ENCODE measurements around the gene NIPBL.

NIPBL gene

DNA sequence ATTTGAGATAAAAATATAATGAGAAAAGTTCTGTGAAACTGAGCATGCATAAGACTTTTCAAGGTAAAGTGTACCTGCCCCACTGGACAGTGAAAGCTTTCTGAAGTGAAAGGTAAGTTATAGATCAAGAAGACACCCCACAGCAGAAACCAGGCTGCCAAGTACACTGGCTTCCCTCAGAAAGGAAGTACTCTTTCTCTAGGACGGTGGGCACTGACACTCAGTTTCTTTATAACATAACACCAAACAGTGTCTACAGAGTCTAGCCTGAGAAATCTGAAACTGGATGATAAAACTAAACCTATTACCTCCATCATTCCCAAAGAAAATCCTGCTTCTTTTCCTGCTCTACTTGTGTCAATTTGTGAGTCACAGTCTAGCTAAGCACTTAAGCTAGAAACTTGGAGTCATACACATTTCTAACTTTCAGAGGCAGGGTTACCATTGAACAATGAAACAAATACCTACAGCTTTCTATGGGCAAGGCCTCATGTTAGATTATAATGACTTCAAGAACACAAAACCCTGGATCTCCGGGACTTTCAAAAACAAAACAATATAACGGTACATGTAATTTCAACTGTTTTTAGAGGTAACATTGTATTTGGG, 235.9 kb downstream of the NIPBL start:
- Histone ChIP-seq H3K14ac (ENCODE audit: low read length) (no peak overlapping the region), H3K4ac (ENCODE audit: low read length) (no peak overlapping the region), H3K9ac (ENCODE audit: low read depth, low read length, poor library complexity) (no peak overlapping the region), H2AK5ac (ENCODE audit: low read depth, low read length) (no peak overlapping the region), H3K4me1 (ENCODE audit: control insufficient read depth in 2 of 2, insufficient read depth in 1 of 2, low read depth in 1 of 2, low read length in 2 of 2) (no peaks in the 10 kb centered on the region), H3K36me3 (replicated peaks in 1 of 2; ENCODE audit: control insufficient read depth in 2 of 2, insufficient read depth in 2 of 2, low read length in 2 of 2) (peaks cover 2 to 79% of the 10 kb centered on the region in 2 donors), H2BK5ac (ENCODE audit: low read length) (no peak overlapping the region), H4K8ac (ENCODE audit: low read depth, low read length) (no peak overlapping the region), H3K9me3 (replicated peaks in 1 of 2; ENCODE audit: control insufficient read depth in 2 of 2, insufficient read depth in 1 of 2, low read depth in 1 of 2, low read length in 2 of 2) (no peaks in the 10 kb centered on the region), H3K27ac (replicated peaks; ENCODE audit: low read length) (no peak overlapping the region), H3K4me2 (ENCODE audit: insufficient read depth, low read length, poor library complexity, severe bottlenecking) (no peak overlapping the region), H2AFZ (ENCODE audit: low read length) (no peak overlapping the region), H4K91ac (ENCODE audit: low read depth, low read length, poor library complexity) (no peak overlapping the region), H2BK120ac (ENCODE audit: low read depth, low read length) (no peak overlapping the region), H3K79me1 (ENCODE audit: low read depth, low read length) (no peaks in the 10 kb centered on the region), H3K4me3 (ENCODE audit: low read length in 2 of 2) (no peak overlapping the region), H2BK15ac (ENCODE audit: low read length) (no peak overlapping the region), H3K27me3 (ENCODE audit: control insufficient read depth in 3 of 3, insufficient read depth in 3 of 3, low read depth in 1 of 3, low read length in 3 of 3) (no peaks in the 10 kb centered on the region), H3K23ac (ENCODE audit: low read depth, low read length, poor library complexity) (no peak overlapping the region), H2BK12ac (ENCODE audit: low read length) (no peak overlapping the region), H3K18ac (ENCODE audit: low read length) (no peak overlapping the region)
- no peak for DNase-seq (ENCODE audit: low spot score)
- WGBS, 2 donors (ENCODE audit: extremely low coverage in 2 of 2, insufficient read length in 2 of 2, insufficient replicate concordance in 1 of 2): no CpG with 5 or more reads among the region's 3 CpGs
